ENCODE measurements around the gene CHI3L1.

DNA sequence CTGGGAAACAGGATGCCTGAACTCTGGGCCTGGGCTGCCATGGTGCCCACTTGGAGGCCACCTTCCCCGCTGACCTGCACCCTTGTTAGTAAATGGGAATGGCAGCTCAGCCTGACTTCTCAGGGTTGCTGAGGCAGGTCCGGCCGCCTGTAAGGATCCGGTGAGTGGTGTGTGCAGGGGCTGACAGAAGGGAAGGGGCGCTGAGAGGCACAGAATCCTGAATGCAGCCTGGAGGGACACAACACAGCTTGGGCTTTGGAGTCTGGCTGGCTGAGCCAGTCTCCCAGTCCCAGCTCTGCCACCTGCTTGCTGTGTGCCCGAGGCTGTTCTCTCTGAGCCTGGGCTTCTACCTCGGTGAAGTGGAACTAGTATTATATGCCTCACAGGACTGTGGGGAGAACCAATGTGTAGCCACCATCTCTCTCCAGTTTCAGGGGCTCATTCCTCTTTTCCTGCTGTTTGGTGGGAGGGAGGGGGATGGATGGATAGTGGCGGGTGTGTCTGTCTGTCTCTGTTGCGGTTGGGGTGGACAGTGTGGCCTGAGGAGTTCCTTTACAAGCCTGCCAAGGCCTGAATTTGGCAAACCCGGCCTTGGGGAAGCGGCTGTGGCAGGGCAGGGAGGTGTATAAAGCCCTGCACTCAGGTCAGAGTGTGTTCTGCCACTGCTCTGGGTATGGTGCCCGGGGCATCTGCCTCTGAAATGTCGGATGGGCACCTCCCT lies 41.0 kb downstream of the CHI3L1 start:
- TF ChIP-seq, protein P1, sequence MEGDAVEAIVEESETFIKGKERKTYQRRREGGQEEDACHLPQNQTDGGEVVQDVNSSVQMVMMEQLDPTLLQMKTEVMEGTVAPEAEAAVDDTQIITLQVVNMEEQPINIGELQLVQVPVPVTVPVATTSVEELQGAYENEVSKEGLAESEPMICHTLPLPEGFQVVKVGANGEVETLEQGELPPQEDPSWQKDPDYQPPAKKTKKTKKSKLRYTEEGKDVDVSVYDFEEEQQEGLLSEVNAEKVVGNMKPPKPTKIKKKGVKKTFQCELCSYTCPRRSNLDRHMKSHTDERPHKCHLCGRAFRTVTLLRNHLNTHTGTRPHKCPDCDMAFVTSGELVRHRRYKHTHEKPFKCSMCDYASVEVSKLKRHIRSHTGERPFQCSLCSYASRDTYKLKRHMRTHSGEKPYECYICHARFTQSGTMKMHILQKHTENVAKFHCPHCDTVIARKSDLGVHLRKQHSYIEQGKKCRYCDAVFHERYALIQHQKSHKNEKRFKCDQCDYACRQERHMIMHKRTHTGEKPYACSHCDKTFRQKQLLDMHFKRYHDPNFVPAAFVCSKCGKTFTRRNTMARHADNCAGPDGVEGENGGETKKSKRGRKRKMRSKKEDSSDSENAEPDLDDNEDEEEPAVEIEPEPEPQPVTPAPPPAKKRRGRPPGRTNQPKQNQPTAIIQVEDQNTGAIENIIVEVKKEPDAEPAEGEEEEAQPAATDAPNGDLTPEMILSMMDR (IDR thresholded peaks at IDR 0.05) = no peak
- TF ChIP-seq POLR2A (IDR thresholded peaks at IDR 0.05) = no peak
